GM12878 (cell line): Measurements from ENCODE around the gene ARPC1B.

ENCODE experiments used
- CREB1 ChIP-seq: IDR thresholded peaks from 2 replicates; pipeline ENCODE4 v1.6.1; 2012; ENCODE audit warnings: low read depth, mild to moderate bottlenecking, inconsistent platforms
- CTCF ChIP-seq, 3 experiments: IDR thresholded peaks in 2 of 3; conservative IDR thresholded peaks in 1 of 3; 2 replicates each; pipeline ENCODE4 v1.5.1; 2011; ENCODE audit warnings: low read depth in 3 of 3, low read length in 3 of 3, mild to moderate bottlenecking in 3 of 3, control low read depth in 2 of 3, moderate library complexity in 2 of 3, inconsistent platforms in 1 of 3, mixed read lengths in 1 of 3; ENCODE audit not compliant: control insufficient read depth in 2 of 3, insufficient read depth in 1 of 3; ENCODE audit errors: extremely low read depth in 1 of 3
- EZH2 ChIP-seq: IDR thresholded peaks from 2 replicates; pipeline ENCODE4 v1.6.1; 2012; ENCODE audit warnings: low read depth, mild to moderate bottlenecking, control low read depth, inconsistent platforms, low read length, borderline replicate concordance; ENCODE audit not compliant: control insufficient read depth
- JUNB ChIP-seq: IDR thresholded peaks from 2 replicates; pipeline ENCODE4 v1.6.1; 2016; ENCODE audit warnings: antibody characterized with exemption, mild to moderate bottlenecking
- KAT2A ChIP-seq: conservative IDR thresholded peaks from 2 replicates; pipeline ENCODE4 v1.6.1; 2011; ENCODE audit warnings: low read depth, low read length; ENCODE audit not compliant: control insufficient read depth
- PML ChIP-seq: IDR thresholded peaks from 2 replicates; pipeline ENCODE4 v1.6.1; 2012; ENCODE audit warnings: low read length, inconsistent platforms
- RCOR1 ChIP-seq: conservative IDR thresholded peaks from 2 replicates; pipeline ENCODE4 v1.6.1; 2012; ENCODE audit warnings: low read depth, low read length, improper control_type of control experiment
- RFX5 ChIP-seq: IDR thresholded peaks from 2 replicates; pipeline ENCODE4 v1.6.1; 2011; ENCODE audit warnings: low read depth, low read length, improper control_type of control experiment
- TAF1 ChIP-seq: IDR thresholded peaks from 2 replicates; pipeline ENCODE4 v1.6.1; 2011; ENCODE audit warnings: mild to moderate bottlenecking, low read depth, low read length, borderline replicate concordance
- ZBED1 ChIP-seq: IDR thresholded peaks from 2 replicates; pipeline ENCODE4 v1.6.1; 2016; ENCODE audit warnings: borderline replicate concordance
- ZNF24 ChIP-seq: fragments of 450-650 bp; IDR thresholded peaks from 2 replicates; pipeline ENCODE4 v1.6.1; 2017; ENCODE audit warnings: antibody characterized with exemption, mild to moderate bottlenecking
- TF ChIP-seq, protein P1 (sequence below): fragments of 450-650 bp; IDR thresholded peaks from 2 replicates; pipeline ENCODE4 v1.6.1; 2016; ENCODE audit warnings: mild to moderate bottlenecking

DNA sequence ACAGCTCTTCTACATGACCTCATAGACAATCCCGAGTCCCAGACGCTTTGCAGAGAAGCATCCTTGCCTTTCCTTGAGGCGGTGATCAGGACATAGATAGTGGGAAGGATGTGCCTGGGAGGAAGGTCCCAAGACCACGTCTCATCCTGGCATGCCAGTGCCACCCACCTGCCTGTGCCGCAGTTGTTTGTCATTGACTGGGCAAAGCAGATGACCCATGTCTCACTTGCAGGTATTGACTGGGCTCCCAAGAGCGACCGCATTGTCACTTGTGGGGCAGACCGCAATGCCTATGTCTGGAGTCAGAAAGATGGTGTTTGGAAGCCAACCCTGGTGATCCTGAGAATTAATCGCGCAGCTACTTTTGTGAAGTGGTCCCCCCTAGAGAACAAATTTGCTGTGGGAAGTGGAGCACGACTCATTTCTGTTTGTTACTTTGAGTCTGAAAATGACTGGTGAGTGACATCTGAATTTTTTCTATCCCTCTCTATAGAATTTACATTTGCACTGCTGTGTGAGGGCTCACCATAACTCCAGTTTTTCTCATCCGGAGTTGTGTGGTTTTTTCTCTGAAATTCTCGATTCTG lies 30.4 kb upstream of the ARPC1B start:
- TF ChIP-seq, protein P1, sequence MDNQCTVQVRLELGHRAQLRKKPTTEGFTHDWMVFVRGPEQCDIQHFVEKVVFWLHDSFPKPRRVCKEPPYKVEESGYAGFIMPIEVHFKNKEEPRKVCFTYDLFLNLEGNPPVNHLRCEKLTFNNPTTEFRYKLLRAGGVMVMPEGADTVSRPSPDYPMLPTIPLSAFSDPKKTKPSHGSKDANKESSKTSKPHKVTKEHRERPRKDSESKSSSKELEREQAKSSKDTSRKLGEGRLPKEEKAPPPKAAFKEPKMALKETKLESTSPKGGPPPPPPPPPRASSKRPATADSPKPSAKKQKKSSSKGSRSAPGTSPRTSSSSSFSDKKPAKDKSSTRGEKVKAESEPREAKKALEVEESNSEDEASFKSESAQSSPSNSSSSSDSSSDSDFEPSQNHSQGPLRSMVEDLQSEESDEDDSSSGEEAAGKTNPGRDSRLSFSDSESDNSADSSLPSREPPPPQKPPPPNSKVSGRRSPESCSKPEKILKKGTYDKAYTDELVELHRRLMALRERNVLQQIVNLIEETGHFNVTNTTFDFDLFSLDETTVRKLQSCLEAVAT = no peak
- TF ChIP-seq PML (no peak), TAF1 (no peak), RCOR1 (no peak), ZNF24 (no peak), CTCF (IDR thresholded peaks at IDR 0.05 in 2 of 3, conservative IDR thresholded peaks at IDR 0.05 in 1 of 3; ENCODE audit: control insufficient read depth in 2 of 3, extremely low read depth in 1 of 3, insufficient read depth in 1 of 3, low read depth in 3 of 3, low read length in 3 of 3) (no peak), RFX5 (no peak), EZH2 (no peak), JUNB (no peak), ZBED1 (no peak), KAT2A (no peak), CREB1 (no peak)
